ENCODE measurements around the gene NOM1.

The NOM1 gene

GRCh38 chr7:157004521-157005455 is 55.3 kb downstream of the NOM1 start:
- H3K4me3 ChIP-seq (ENCODE audit: low read depth, low read length): no peak overlapping the region
- no peak for DNase-seq (ENCODE audit: low read depth)
- TF ChIP-seq, protein P1, sequence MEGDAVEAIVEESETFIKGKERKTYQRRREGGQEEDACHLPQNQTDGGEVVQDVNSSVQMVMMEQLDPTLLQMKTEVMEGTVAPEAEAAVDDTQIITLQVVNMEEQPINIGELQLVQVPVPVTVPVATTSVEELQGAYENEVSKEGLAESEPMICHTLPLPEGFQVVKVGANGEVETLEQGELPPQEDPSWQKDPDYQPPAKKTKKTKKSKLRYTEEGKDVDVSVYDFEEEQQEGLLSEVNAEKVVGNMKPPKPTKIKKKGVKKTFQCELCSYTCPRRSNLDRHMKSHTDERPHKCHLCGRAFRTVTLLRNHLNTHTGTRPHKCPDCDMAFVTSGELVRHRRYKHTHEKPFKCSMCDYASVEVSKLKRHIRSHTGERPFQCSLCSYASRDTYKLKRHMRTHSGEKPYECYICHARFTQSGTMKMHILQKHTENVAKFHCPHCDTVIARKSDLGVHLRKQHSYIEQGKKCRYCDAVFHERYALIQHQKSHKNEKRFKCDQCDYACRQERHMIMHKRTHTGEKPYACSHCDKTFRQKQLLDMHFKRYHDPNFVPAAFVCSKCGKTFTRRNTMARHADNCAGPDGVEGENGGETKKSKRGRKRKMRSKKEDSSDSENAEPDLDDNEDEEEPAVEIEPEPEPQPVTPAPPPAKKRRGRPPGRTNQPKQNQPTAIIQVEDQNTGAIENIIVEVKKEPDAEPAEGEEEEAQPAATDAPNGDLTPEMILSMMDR (conservative IDR thresholded peaks at IDR 0.05; ENCODE audit: low read depth, low read length): no peak

GRCh38 chr7:157005456-157006204 is 56.1 kb downstream of the NOM1 start:
- TF ChIP-seq, protein P1 (conservative IDR thresholded peaks at IDR 0.05; ENCODE audit: low read depth, low read length): no peak
- no peak for DNase-seq (ENCODE audit: low read depth)
- no peak overlapping the region for H3K4me3 ChIP-seq (ENCODE audit: low read depth, low read length)

DNA sequence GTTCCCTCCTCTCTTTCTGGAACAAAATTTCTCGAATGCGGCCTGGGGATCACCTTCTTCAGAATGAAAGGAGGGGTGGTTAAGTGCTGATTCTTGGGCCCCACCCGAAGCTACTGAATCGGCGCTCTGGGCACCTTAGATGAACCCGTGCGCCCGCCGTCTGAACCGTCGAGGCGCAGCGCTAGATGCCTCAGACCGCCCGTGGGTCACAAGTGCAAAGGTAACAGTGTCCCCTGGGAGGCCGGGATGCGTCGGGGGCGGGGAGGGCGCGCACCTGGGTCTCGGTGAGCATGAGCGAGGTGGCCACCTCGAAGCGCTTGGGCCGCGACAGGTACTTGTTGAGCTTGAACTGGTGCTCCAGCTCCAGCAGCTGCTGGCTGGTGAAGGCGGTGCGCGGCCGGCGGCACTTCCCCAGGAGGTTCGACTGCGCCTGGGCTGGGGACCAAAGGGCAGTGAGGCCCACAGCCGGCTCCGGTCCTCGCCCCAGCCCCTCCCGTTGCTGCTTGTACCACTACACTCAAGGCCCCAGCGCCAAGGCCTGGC is 56.8 kb downstream of the NOM1 start:
- TF ChIP-seq, protein P1 (conservative IDR thresholded peaks at IDR 0.05; ENCODE audit: low read depth, low read length): no peak
- no peak for DNase-seq (ENCODE audit: low read depth)
- no peak overlapping the region for H3K4me3 ChIP-seq (ENCODE audit: low read depth, low read length)

GRCh38 chr7:157006829-157007469 is 57.4 kb downstream of the NOM1 start:
- TF ChIP-seq, protein P1 (conservative IDR thresholded peaks at IDR 0.05; ENCODE audit: low read depth, low read length): no peak
- no peak for DNase-seq (ENCODE audit: low read depth)
- no peak overlapping the region for H3K4me3 ChIP-seq (ENCODE audit: low read depth, low read length)

DNA sequence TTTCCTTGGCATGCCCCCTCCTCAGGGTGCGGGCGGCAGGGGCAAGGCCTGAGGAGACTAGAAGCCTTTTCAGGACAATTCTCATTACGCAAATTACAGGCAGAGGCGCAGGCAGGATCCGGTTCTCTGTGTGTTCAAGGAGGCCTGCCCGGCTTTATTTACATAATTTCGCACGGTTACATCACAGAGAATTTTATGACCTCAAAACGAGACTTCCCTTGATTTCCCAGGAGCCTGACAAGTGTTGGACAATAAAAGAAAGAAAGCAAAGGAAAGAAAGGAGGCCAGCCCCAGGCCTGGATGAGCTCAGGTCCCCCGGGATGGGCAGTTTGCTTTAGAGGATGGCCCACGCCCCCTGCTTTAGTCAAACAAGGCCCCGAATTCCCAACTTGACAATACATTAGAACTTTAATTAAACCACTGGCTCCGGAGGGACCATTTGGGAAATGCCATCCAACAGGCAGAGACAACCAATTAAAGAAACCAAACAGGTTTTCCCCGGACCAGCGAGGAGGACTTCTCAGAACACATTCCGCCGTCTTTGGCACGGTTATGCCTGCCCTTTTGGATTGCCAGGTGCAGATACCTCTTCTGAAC is 58.1 kb downstream of the NOM1 start:
- TF ChIP-seq, protein P1 (conservative IDR thresholded peaks at IDR 0.05; ENCODE audit: low read depth, low read length): no peak
- H3K4me3 ChIP-seq (ENCODE audit: low read depth, low read length): no peak overlapping the region
- no peak for DNase-seq (ENCODE audit: low read depth)
